ENCODE measurements around the gene TRIM9. TPM values are rescaled to one million over a fixed set of nuclear protein-coding genes. Genes with fewer than 3 reads are reported as not detected.

Gene TRIM9
- total RNA-seq, 1 experiment from 2014 or later: 0.63 TPM

DNA sequence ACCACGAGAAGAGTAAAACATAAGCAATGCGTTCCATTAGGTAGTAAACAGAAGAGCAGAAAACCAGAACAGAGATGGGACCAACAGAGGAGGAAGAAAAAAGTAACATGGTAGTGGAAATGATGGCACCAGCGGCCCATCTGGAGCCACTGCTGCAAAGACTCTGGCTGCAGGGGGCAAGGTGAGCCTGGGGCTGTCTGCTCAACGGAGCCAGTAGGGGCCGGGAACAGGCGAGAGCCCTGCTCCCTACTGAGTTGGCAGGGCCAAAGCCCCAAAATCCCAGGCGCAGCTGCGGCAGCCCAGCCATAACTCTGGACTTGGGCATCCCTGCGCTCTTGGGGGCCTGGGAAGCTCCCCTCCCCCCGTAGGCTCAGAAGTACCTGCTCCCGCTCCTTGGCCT is 122.2 kb downstream of the TRIM9 start:
- Histone ChIP-seq H3K4me3 (ENCODE audit: low read length) (no peak overlapping the region), H3K9ac (ENCODE audit: low read length) (no peak overlapping the region), H3K4me2 (ENCODE audit: low read depth, low read length, poor library complexity, severe bottlenecking) (no peak overlapping the region), H2AFZ (ENCODE audit: low read length) (no peak overlapping the region), H3K27me3 (ENCODE audit: low read length) (no peaks in the 10 kb centered on the region), H4K20me1 (ENCODE audit: insufficient read depth, low read depth, low read length) (0 out of 2 replicates have a peak, but pooled peaks cover 5% of the 10 kb centered on the region), H3K79me2 (ENCODE audit: low read length) (no peaks in the 10 kb centered on the region), H3K27ac (ENCODE audit: low read length) (no peak overlapping the region), H3K9me3 (ENCODE audit: low read length) (no peaks in the 10 kb centered on the region), H3K9me2 (replicated peaks; ENCODE audit: insufficient read depth, low read length) (no peaks in the 10 kb centered on the region), H3K4me1 (ENCODE audit: low read length) (no peaks in the 10 kb centered on the region), H3K36me3 (ENCODE audit: insufficient read depth, low read length) (no peaks in the 10 kb centered on the region)
- no peak for DNase-seq

DNA sequence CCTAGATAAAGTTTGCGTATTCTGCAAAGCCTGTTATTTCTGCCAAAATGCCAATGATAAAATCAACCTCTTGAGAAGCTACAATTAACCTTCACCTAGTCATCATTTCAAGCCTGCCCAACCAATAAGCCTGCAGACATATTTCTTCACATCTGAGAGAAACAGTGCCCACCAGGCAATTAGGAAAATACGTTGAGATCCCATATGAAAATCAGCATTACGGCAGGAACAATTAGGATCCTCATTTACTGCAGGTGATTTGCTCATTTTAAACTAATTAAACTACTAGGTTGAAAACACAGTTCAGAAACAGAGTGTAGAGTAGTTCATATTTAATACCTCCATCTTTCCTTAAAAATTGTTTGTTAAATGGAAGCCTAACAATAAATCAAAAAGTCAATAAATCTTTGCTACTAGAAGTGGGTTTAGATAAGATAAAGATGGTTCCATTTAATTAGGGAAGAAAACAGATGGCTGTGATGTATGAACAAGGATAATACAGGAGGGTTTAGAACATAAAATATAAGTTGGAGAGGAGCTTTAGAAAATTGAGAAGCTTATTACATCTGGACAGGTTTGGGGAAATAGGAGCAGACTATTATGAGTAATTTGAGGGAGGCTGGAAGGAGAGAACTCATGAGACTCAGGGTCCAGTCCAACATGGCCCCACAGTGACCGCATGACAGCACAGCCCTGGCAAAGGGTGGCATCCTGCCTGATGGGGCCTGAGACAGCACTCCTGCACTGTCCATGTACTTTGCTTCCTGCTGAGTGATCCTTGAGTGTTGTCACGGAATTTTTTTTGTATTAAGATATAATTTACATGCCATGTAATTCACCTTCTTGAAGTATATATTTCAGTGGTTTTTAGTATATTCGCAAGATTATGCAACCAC is 123.8 kb downstream of the TRIM9 start:
- H3K4me1 ChIP-seq (ENCODE audit: low read length): no peaks in the 10 kb centered on the region
- DNase-seq: no peak
- no peaks in the 10 kb centered on the region for H3K79me2 ChIP-seq (ENCODE audit: low read length)
- no peak overlapping the region for H3K27ac ChIP-seq (ENCODE audit: low read length)
- H3K4me3 ChIP-seq (ENCODE audit: low read length): no peak overlapping the region
- no peak overlapping the region for H3K4me2 ChIP-seq (ENCODE audit: low read depth, low read length, poor library complexity, severe bottlenecking)
- H2AFZ ChIP-seq (ENCODE audit: low read length): no peak overlapping the region
- H3K27me3 ChIP-seq (ENCODE audit: low read length): no peaks in the 10 kb centered on the region
- H3K9me3 ChIP-seq (ENCODE audit: low read length): no peaks in the 10 kb centered on the region
- 0 out of 2 replicates have a peak, but pooled peaks cover 5% of the 10 kb centered on the region for H4K20me1 ChIP-seq (ENCODE audit: insufficient read depth, low read depth, low read length)
- H3K36me3 ChIP-seq (ENCODE audit: insufficient read depth, low read length): no peaks in the 10 kb centered on the region
- no peak overlapping the region for H3K9ac ChIP-seq (ENCODE audit: low read length)
- H3K9me2 ChIP-seq (replicated peaks; ENCODE audit: insufficient read depth, low read length): no peaks in the 10 kb centered on the region

DNA sequence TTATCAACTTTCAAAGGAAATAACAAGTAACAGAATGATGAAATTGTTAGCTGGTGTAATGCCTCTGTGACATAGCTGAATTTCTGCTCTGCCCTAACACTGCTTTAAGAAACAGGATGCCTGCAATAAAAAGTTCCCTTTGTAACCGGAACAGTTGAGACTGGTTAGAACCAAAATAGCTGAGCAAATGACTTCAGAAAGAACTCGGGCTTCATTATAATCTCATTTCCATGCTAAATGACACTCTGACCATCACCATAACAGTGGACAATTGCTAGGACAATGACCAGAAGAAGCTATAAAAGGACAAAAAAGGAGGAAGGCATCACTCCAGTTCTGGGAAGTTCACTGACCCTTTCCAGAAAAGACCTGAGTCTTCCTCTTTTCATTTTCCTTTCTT is 127.1 kb downstream of the TRIM9 start:
- Histone ChIP-seq H3K9me2 (replicated peaks; ENCODE audit: insufficient read depth, low read length) (no peaks in the 10 kb centered on the region), H3K9ac (ENCODE audit: low read length) (no peak overlapping the region), H3K4me3 (ENCODE audit: low read length) (no peak overlapping the region), H3K36me3 (ENCODE audit: insufficient read depth, low read length) (no peaks in the 10 kb centered on the region), H3K4me1 (ENCODE audit: low read length) (no peaks in the 10 kb centered on the region), H3K27ac (ENCODE audit: low read length) (no peak overlapping the region), H3K27me3 (ENCODE audit: low read length) (no peaks in the 10 kb centered on the region), H3K79me2 (ENCODE audit: low read length) (no peaks in the 10 kb centered on the region), H2AFZ (ENCODE audit: low read length) (no peak overlapping the region), H3K4me2 (ENCODE audit: low read depth, low read length, poor library complexity, severe bottlenecking) (no peak overlapping the region), H3K9me3 (ENCODE audit: low read length) (no peaks in the 10 kb centered on the region), H4K20me1 (ENCODE audit: insufficient read depth, low read depth, low read length) (0 out of 2 replicates have a peak, but pooled peaks cover 4% of the 10 kb centered on the region)
- no peak for DNase-seq

DNA sequence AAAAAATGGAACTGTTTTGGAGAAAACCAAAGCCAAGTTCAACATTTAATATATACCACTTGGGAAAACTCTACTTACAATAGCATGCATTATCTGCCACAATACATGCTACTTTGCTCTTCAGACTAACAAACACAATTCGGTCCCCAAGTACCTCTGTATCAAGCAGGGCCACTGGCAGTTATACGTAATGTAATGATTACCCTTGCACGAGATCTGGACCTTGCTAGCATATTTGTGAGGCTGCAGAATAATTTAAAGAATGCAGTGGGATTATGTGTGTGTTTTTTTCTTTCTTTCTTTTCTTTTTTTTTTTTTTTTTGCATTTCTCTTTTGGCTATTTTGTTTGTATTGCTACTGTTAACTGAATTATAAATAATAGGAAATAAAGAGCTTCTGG is 127.8 kb downstream of the TRIM9 start:
- no peak overlapping the region for H3K27ac ChIP-seq (ENCODE audit: low read length)
- H3K4me3 ChIP-seq (ENCODE audit: low read length): no peak overlapping the region
- no peaks in the 10 kb centered on the region for H3K27me3 ChIP-seq (ENCODE audit: low read length)
- H3K9me3 ChIP-seq (ENCODE audit: low read length): no peaks in the 10 kb centered on the region
- no peak overlapping the region for H2AFZ ChIP-seq (ENCODE audit: low read length)
- H3K79me2 ChIP-seq (ENCODE audit: low read length): no peaks in the 10 kb centered on the region
- H4K20me1 ChIP-seq (ENCODE audit: insufficient read depth, low read depth, low read length): no peaks in the 10 kb centered on the region
- H3K4me2 ChIP-seq (ENCODE audit: low read depth, low read length, poor library complexity, severe bottlenecking): no peak overlapping the region
- no peak overlapping the region for H3K9ac ChIP-seq (ENCODE audit: low read length)
- H3K9me2 ChIP-seq (replicated peaks; ENCODE audit: insufficient read depth, low read length): no peaks in the 10 kb centered on the region
- no peaks in the 10 kb centered on the region for H3K36me3 ChIP-seq (ENCODE audit: insufficient read depth, low read length)
- no peaks in the 10 kb centered on the region for H3K4me1 ChIP-seq (ENCODE audit: low read length)
- no peak for DNase-seq

DNA sequence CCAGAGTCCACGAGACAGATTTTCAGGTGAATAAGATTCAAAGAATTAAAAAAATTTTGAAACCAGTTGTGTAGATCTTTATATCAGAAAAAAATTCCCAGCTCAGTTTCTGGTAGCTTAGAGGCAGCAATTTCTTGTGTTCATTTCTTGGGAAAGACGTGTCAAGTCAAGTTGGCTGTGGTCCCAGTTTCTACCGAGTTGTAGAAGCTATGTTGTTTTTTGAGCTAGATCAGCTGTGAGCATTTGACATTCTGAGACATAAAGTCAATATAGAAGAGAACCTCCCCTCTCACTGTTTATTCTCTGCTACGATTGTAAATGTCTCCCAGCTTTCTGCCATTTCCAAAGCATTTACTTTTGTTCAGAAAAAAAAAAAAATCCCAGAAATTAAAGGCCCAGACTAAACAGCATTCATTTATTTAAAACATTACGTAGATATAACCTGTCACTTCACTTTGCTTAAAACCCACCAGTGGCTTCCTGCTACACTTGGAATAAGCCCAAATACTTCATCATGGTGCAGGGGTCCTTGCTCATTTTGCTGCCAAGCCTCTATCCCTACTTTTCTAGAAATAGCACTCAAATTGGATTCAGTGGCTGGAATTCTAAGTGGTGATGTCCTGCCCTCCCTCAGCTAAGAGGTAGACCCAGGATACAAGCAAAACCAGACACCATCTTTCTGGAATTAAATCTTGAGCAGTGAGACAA is 130.1 kb downstream of the TRIM9 start:
- H3K9me2 ChIP-seq (replicated peaks; ENCODE audit: insufficient read depth, low read length): no peaks in the 10 kb centered on the region
- no peak overlapping the region for H2AFZ ChIP-seq (ENCODE audit: low read length)
- H3K9ac ChIP-seq (ENCODE audit: low read length): no peak overlapping the region
- H3K27me3 ChIP-seq (ENCODE audit: low read length): no peaks in the 10 kb centered on the region
- no peaks in the 10 kb centered on the region for H3K9me3 ChIP-seq (ENCODE audit: low read length)
- H3K79me2 ChIP-seq (ENCODE audit: low read length): no peaks in the 10 kb centered on the region
- no peaks in the 10 kb centered on the region for H3K36me3 ChIP-seq (ENCODE audit: insufficient read depth, low read length)
- no peak overlapping the region for H3K4me2 ChIP-seq (ENCODE audit: low read depth, low read length, poor library complexity, severe bottlenecking)
- H3K4me3 ChIP-seq (ENCODE audit: low read length): no peak overlapping the region
- no peaks in the 10 kb centered on the region for H4K20me1 ChIP-seq (ENCODE audit: insufficient read depth, low read depth, low read length)
- DNase-seq: no peak
- H3K27ac ChIP-seq (ENCODE audit: low read length): no peak overlapping the region
- no peaks in the 10 kb centered on the region for H3K4me1 ChIP-seq (ENCODE audit: low read length)

DNA sequence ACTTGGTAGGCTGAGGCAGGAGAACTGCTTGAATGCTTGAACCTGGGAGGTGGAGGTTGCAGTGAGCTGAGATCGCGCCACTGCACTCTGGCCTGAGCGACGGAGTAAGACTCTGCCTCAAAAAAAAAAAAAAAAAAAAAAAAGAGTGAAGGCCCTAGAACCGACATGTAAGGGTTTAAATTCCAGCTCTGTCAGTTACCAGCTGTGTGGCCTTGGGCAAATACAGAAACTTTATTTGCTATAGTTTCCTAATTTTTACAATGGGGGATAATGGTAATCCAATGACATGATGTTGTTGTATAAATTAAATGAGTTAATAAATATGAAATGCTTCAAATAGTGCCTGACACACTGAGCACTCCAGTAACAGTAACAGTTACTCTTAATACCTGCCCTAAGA is 131.0 kb downstream of the TRIM9 start:
- H3K9me2 ChIP-seq (replicated peaks; ENCODE audit: insufficient read depth, low read length): no peaks in the 10 kb centered on the region
- no peaks in the 10 kb centered on the region for H3K79me2 ChIP-seq (ENCODE audit: low read length)
- no peak overlapping the region for H2AFZ ChIP-seq (ENCODE audit: low read length)
- no peaks in the 10 kb centered on the region for H3K9me3 ChIP-seq (ENCODE audit: low read length)
- H4K20me1 ChIP-seq (ENCODE audit: insufficient read depth, low read depth, low read length): no peaks in the 10 kb centered on the region
- no peaks in the 10 kb centered on the region for H3K27me3 ChIP-seq (ENCODE audit: low read length)
- H3K4me1 ChIP-seq (ENCODE audit: low read length): no peaks in the 10 kb centered on the region
- no peak overlapping the region for H3K9ac ChIP-seq (ENCODE audit: low read length)
- DNase-seq: no peak
- H3K4me2 ChIP-seq (ENCODE audit: low read depth, low read length, poor library complexity, severe bottlenecking): no peak overlapping the region
- no peak overlapping the region for H3K27ac ChIP-seq (ENCODE audit: low read length)
- no peak overlapping the region for H3K4me3 ChIP-seq (ENCODE audit: low read length)
- H3K36me3 ChIP-seq (ENCODE audit: insufficient read depth, low read length): no peaks in the 10 kb centered on the region

DNA sequence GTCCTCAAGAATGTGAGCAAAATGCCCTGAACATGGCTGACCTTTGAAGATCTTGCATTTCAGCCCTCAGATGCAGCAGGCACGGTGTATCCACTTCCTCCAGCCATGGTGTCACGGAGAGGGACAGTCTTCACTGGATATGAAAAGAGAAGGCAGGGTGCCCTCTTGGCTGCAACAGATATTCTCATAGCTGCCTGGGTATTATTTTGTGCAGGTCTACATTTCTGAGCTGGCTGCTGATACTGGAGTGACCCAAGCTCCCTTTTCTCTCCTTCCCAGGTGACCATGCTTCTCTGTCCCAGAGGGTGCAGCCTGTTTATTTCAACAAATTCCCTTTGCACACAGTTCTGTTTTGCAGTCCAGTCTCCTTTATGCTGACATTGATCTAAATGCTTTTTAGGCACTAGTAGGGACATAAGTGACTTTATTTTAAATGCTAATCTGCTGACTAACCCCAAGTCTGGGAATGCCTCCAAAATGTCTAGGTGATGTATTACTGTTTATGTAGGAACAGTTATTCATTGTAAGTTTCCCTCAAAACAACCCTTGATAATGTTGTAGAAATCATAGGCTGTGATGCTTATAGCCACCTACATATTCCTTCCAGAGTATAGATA is 133.2 kb downstream of the TRIM9 start:
- Histone ChIP-seq H3K9me3 (ENCODE audit: low read length) (no peaks in the 10 kb centered on the region), H2AFZ (ENCODE audit: low read length) (no peak overlapping the region), H4K20me1 (ENCODE audit: insufficient read depth, low read depth, low read length) (no peaks in the 10 kb centered on the region), H3K4me3 (ENCODE audit: low read length) (no peak overlapping the region), H3K36me3 (ENCODE audit: insufficient read depth, low read length) (no peaks in the 10 kb centered on the region), H3K9me2 (replicated peaks; ENCODE audit: insufficient read depth, low read length) (no peaks in the 10 kb centered on the region), H3K4me2 (ENCODE audit: low read depth, low read length, poor library complexity, severe bottlenecking) (no peak overlapping the region), H3K27ac (ENCODE audit: low read length) (no peak overlapping the region), H3K4me1 (ENCODE audit: low read length) (no peaks in the 10 kb centered on the region), H3K9ac (ENCODE audit: low read length) (no peak overlapping the region), H3K79me2 (ENCODE audit: low read length) (no peaks in the 10 kb centered on the region), H3K27me3 (ENCODE audit: low read length) (no peaks in the 10 kb centered on the region)
- no peak for DNase-seq

DNA sequence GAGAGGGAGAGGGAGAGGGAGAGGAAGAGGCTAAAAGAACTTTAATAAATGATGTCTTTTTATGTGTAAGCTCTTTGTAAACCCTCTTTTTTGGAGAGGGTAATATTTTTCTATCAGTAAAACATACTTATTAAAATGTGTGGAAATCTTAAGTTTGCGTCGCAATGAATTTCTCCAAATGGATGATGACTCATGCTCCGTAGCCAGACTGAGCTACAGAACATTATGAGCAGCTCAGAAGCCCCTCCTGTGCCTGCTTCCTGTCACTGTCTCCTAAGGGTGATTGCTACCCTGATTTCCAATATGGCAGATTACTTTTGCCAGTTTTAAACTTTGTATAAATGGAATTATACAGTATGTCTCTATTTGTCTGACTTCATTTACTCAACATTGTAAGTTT is 137.6 kb downstream of the TRIM9 start:
- no peak for DNase-seq
- H3K9me2 ChIP-seq (replicated peaks; ENCODE audit: insufficient read depth, low read length): no peaks in the 10 kb centered on the region
- H3K27ac ChIP-seq (ENCODE audit: low read length): no peak overlapping the region
- H3K36me3 ChIP-seq (ENCODE audit: insufficient read depth, low read length): no peaks in the 10 kb centered on the region
- H3K4me1 ChIP-seq (ENCODE audit: low read length): no peaks in the 10 kb centered on the region
- no peak overlapping the region for H3K4me2 ChIP-seq (ENCODE audit: low read depth, low read length, poor library complexity, severe bottlenecking)
- H3K9ac ChIP-seq (ENCODE audit: low read length): no peak overlapping the region
- H3K4me3 ChIP-seq (ENCODE audit: low read length): no peak overlapping the region
- H3K79me2 ChIP-seq (ENCODE audit: low read length): no peaks in the 10 kb centered on the region
- H3K9me3 ChIP-seq (ENCODE audit: low read length): no peaks in the 10 kb centered on the region
- no peaks in the 10 kb centered on the region for H3K27me3 ChIP-seq (ENCODE audit: low read length)
- H2AFZ ChIP-seq (ENCODE audit: low read length): no peak overlapping the region
- no peaks in the 10 kb centered on the region for H4K20me1 ChIP-seq (ENCODE audit: insufficient read depth, low read depth, low read length)

All from Karpas-422 (cell line).